HFF-Myc (cell line): ENCODE data around the gene PYGL.

ENCODE experiments used
- DNase-seq: peaks from one replicate; pipeline ENCODE4 v3.0.0-alpha.2; 2011; ENCODE audit warnings: low read depth; ENCODE audit errors: extremely low read depth
- H3K4me3 ChIP-seq: replicated peaks from 2 replicates; pipeline ENCODE4 v1.5.1; 2011; ENCODE audit warnings: low read depth, mild to moderate bottlenecking, control low read depth, low read length
- TF ChIP-seq, protein P1 (sequence below): IDR thresholded peaks from 2 replicates; pipeline ENCODE4 v1.5.1; 2012; ENCODE audit warnings: mild to moderate bottlenecking, low read depth, low read length, control low read depth; ENCODE audit errors: missing control alignments

The PYGL gene

DNA sequence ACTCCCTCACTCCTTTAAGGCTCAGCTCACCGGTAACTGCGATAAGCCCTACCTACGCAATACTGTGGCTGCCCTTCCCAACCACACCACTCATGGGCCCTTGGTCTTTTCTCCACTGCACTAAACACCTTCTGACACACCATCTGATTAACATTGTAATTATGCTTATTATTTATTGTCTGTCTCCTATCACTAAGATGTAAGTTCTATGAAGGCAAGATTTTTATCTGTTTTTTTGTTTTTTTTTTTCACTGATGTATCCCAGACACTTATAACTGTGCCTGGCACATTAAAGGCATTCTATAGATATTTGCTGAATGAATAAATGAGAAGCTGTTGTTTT, 34.2 kb upstream of the PYGL start:
- no peak for DNase-seq
- H3K4me3 ChIP-seq = no peak overlapping the region
- TF ChIP-seq, protein P1, sequence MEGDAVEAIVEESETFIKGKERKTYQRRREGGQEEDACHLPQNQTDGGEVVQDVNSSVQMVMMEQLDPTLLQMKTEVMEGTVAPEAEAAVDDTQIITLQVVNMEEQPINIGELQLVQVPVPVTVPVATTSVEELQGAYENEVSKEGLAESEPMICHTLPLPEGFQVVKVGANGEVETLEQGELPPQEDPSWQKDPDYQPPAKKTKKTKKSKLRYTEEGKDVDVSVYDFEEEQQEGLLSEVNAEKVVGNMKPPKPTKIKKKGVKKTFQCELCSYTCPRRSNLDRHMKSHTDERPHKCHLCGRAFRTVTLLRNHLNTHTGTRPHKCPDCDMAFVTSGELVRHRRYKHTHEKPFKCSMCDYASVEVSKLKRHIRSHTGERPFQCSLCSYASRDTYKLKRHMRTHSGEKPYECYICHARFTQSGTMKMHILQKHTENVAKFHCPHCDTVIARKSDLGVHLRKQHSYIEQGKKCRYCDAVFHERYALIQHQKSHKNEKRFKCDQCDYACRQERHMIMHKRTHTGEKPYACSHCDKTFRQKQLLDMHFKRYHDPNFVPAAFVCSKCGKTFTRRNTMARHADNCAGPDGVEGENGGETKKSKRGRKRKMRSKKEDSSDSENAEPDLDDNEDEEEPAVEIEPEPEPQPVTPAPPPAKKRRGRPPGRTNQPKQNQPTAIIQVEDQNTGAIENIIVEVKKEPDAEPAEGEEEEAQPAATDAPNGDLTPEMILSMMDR = no peak

DNA sequence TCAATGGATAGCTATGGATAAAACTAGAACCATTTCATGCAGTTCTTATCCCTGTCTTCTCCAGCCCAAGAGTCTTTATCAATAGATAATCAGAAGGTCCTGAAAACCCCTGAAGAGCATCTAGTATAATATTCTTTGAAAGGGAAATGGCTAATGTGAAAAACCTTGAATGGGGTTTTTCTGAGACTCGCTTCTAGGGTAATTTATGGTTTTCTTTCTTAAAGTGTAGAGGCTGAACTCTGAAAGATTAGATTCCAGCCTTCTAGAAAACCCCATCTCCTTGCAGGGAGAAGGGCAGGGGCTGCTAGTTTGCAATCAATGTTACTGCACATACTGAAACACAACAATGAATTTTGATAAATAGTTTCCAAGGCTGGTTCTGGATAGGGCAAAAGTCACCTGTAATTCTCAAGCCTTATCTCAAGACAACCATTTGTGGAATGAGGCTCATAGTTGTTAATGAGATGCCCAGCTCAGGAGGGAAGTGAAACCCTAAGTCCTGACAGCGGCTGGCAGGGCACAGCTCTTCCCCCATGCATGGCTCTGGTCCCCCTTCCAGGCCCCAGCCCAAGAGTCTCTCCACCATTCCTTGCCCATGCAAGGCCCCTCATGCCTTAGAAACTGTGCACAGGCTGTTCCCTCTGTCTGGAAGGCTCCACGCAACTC, 33.7 kb upstream of the PYGL start:
- TF ChIP-seq, protein P1 = no peak
- H3K4me3 ChIP-seq = no peak overlapping the region
- no peak for DNase-seq

DNA sequence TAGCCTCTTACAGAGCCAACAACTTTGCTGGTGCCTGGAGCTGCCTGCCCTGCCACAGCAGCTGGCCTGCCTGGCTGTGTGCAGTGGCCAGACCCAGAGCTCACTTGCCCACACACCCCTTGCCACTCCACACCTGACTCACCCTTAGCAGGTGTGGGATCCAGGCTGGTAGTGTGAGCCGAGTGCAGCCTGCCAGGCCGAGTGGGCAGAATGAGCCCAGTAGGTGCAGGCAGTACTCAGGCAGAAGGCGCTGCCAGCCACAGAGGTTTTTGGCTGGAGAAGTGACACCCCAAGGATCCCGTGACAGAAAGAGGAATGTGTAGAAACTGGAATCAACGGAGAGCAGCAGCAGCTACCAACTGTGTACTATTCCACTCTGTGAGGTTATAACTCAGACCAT, 29.8 kb upstream of the PYGL start:
- no peak for DNase-seq
- no peak overlapping the region for H3K4me3 ChIP-seq
- TF ChIP-seq, protein P1 = no peak

DNA sequence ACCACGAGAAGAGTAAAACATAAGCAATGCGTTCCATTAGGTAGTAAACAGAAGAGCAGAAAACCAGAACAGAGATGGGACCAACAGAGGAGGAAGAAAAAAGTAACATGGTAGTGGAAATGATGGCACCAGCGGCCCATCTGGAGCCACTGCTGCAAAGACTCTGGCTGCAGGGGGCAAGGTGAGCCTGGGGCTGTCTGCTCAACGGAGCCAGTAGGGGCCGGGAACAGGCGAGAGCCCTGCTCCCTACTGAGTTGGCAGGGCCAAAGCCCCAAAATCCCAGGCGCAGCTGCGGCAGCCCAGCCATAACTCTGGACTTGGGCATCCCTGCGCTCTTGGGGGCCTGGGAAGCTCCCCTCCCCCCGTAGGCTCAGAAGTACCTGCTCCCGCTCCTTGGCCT, 28.5 kb upstream of the PYGL start:
- TF ChIP-seq, protein P1 = no peak
- H3K4me3 ChIP-seq = no peak overlapping the region
- DNase-seq = no peak

DNA sequence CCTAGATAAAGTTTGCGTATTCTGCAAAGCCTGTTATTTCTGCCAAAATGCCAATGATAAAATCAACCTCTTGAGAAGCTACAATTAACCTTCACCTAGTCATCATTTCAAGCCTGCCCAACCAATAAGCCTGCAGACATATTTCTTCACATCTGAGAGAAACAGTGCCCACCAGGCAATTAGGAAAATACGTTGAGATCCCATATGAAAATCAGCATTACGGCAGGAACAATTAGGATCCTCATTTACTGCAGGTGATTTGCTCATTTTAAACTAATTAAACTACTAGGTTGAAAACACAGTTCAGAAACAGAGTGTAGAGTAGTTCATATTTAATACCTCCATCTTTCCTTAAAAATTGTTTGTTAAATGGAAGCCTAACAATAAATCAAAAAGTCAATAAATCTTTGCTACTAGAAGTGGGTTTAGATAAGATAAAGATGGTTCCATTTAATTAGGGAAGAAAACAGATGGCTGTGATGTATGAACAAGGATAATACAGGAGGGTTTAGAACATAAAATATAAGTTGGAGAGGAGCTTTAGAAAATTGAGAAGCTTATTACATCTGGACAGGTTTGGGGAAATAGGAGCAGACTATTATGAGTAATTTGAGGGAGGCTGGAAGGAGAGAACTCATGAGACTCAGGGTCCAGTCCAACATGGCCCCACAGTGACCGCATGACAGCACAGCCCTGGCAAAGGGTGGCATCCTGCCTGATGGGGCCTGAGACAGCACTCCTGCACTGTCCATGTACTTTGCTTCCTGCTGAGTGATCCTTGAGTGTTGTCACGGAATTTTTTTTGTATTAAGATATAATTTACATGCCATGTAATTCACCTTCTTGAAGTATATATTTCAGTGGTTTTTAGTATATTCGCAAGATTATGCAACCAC, 26.9 kb upstream of the PYGL start:
- no peak for DNase-seq
- H3K4me3 ChIP-seq = no peak overlapping the region
- TF ChIP-seq, protein P1 = no peak

DNA sequence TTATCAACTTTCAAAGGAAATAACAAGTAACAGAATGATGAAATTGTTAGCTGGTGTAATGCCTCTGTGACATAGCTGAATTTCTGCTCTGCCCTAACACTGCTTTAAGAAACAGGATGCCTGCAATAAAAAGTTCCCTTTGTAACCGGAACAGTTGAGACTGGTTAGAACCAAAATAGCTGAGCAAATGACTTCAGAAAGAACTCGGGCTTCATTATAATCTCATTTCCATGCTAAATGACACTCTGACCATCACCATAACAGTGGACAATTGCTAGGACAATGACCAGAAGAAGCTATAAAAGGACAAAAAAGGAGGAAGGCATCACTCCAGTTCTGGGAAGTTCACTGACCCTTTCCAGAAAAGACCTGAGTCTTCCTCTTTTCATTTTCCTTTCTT, 23.5 kb upstream of the PYGL start:
- no peak for DNase-seq
- TF ChIP-seq, protein P1 = no peak
- no peak overlapping the region for H3K4me3 ChIP-seq
